Nephron (organoid): ENCODE data around the gene PAFAH1B2.
"Not testable (repeated sequence)": the region's sequence is repeated elsewhere in the genome, so short reads cannot be mapped to it uniquely, and the experiment has no call there.

ENCODE experiments used
- H3K27ac Mint-ChIP-seq, 3 experiments: 2 replicates each; pipeline ENCODE4 v1.8.0; 2020; ENCODE audit warnings: mixed read lengths in 3 of 3, mild to moderate bottlenecking in 2 of 3, moderate library complexity in 1 of 3
- H3K27me3 Mint-ChIP-seq: 2 replicates; pipeline ENCODE4 v1.8.0; 2021; ENCODE audit warnings: low read depth, mild to moderate bottlenecking, moderate library complexity, mixed read lengths
- H3K36me3 Mint-ChIP-seq: 2 replicates; pipeline ENCODE4 v1.8.0; 2020; ENCODE audit warnings: low read depth, mixed read lengths
- H3K4me1 Mint-ChIP-seq: 2 replicates; pipeline ENCODE4 v1.8.0; 2020; ENCODE audit warnings: mixed read lengths
- H3K4me3 Mint-ChIP-seq, 3 experiments: 2 replicates each; pipeline ENCODE4 v1.8.0; 2020; ENCODE audit warnings: mild to moderate bottlenecking in 3 of 3, mixed read lengths in 3 of 3, moderate library complexity in 2 of 3
- H3K9me3 Mint-ChIP-seq: 2 replicates; pipeline ENCODE4 v1.8.0; 2020; ENCODE audit warnings: mixed read lengths
- TF ChIP-seq, protein P1 (sequence below), 3 experiments: fragments of 200-600 bp; sonication (generic); IDR thresholded peaks; one replicate each; pipeline ENCODE4 v1.5.0; 2021; ENCODE audit warnings: antibody characterized with exemption in 3 of 3; ENCODE audit not compliant: unreplicated experiment in 3 of 3

The PAFAH1B2 gene

DNA sequence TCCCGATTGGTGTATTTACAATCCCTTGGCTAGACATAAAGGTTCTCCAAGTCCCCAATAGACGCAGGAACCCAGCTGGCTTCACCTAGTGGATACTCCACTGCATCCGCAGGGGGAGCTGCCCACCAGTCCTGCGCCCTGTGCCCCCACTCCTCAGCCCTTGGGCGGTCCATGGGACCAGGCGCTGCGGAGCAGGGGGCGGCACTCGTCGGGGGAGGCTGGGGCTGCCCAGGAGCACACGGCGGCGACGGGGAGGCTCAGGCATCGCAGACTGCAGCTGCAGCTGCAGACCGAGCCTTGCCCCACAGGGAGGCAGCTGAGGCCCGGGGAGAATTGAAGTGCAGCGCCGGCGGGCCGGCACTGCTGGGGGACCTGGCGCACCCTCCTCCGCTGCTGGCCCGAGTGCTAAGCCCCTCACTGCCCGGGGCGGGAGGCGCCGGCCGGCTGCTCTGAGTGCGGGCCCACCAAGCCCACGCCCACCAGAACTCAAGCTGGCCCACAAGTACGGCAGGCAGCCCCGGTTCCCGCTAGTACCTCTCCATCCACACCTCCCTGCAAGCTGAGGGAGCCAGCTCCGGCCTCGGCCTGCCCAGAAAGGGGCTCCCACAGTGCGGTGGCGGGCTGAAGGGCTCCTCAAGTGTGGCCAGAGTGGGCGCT is 33.7 kb upstream of the PAFAH1B2 start:
- Mint-ChIP-seq H3K27ac (no peak overlapping the region), H3K36me3 (no peaks in the 10 kb centered on the region), H3K27me3 (peaks cover 4% of the 10 kb centered on the region), H3K4me1 (no peaks in the 10 kb centered on the region), H3K4me3 (no peak overlapping the region), H3K9me3 (peaks cover 4% of the 10 kb centered on the region)
- TF ChIP-seq, protein P1, sequence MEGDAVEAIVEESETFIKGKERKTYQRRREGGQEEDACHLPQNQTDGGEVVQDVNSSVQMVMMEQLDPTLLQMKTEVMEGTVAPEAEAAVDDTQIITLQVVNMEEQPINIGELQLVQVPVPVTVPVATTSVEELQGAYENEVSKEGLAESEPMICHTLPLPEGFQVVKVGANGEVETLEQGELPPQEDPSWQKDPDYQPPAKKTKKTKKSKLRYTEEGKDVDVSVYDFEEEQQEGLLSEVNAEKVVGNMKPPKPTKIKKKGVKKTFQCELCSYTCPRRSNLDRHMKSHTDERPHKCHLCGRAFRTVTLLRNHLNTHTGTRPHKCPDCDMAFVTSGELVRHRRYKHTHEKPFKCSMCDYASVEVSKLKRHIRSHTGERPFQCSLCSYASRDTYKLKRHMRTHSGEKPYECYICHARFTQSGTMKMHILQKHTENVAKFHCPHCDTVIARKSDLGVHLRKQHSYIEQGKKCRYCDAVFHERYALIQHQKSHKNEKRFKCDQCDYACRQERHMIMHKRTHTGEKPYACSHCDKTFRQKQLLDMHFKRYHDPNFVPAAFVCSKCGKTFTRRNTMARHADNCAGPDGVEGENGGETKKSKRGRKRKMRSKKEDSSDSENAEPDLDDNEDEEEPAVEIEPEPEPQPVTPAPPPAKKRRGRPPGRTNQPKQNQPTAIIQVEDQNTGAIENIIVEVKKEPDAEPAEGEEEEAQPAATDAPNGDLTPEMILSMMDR (IDR thresholded peaks at IDR 0.05; ENCODE audit: unreplicated experiment in 3 of 3): no peak

DNA sequence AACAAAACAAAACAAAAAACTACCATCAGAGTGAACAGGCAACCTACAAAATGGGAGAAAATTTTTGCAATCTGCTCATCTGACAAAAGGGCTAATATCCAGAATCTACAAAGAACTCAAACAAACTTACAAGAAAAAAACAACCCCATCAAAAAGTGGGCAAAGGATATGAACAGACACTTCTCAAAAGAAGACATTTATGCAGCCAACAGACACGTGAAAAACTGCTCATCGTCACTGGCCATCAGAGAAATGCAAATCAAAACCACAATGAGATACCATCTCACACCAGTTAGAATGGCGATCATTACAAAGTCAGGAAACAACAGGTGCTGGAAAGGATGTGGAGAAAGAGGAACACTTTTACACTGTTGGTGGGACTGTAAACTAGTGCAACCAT is 31.6 kb upstream of the PAFAH1B2 start:
- not testable (repeated sequence) for H3K4me3 Mint-ChIP-seq

DNA sequence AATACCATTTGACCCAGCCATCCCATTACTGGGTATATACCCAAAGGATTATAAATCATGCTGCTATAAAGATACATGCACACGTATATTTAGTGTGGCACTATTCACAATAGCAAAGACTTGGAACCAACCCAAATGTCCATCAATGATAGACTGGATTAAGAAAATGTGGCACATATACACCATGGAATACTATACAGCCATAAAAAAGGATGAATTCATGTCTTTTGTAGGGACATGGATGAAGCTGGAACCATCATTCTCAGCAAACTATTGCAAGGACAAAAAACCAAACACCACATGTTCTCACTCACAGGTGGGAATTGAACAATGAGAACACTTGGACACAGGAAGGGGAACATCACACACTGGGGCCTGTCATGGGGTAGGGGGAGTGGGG is 31.1 kb upstream of the PAFAH1B2 start:
- H3K4me3 Mint-ChIP-seq, H3K27me3 Mint-ChIP-seq, H3K9me3 Mint-ChIP-seq, H3K4me1 Mint-ChIP-seq, H3K27ac Mint-ChIP-seq, H3K36me3 Mint-ChIP-seq: not testable (repeated sequence)

More for the DNA sequence above, 31.6 kb upstream of the PAFAH1B2 start:
- not testable (repeated sequence) for H3K27ac Mint-ChIP-seq, H3K4me1 Mint-ChIP-seq, H3K36me3 Mint-ChIP-seq, H3K27me3 Mint-ChIP-seq, H3K9me3 Mint-ChIP-seq

GRCh38 chr11:117117681-117118080 is 26.4 kb upstream of the PAFAH1B2 start:
- H3K4me1 Mint-ChIP-seq: no peaks in the 10 kb centered on the region
- no peaks in the 10 kb centered on the region for H3K9me3 Mint-ChIP-seq
- H3K4me3 Mint-ChIP-seq: no peak overlapping the region
- no peaks in the 10 kb centered on the region for H3K36me3 Mint-ChIP-seq
- TF ChIP-seq, protein P1 (IDR thresholded peaks at IDR 0.05; ENCODE audit: unreplicated experiment in 3 of 3): no peak
- H3K27ac Mint-ChIP-seq: no peak overlapping the region
- peaks cover 4% of the 10 kb centered on the region for H3K27me3 Mint-ChIP-seq

GRCh38 chr11:117121176-117121575 is 22.9 kb upstream of the PAFAH1B2 start:
- H3K27me3 Mint-ChIP-seq: peaks cover 13% of the 10 kb centered on the region
- H3K9me3 Mint-ChIP-seq: no peaks in the 10 kb centered on the region
- H3K4me1 Mint-ChIP-seq: no peaks in the 10 kb centered on the region
- H3K27ac Mint-ChIP-seq: no peak overlapping the region
- H3K36me3 Mint-ChIP-seq: no peaks in the 10 kb centered on the region
- H3K4me3 Mint-ChIP-seq: no peak overlapping the region
- TF ChIP-seq, protein P1 (IDR thresholded peaks at IDR 0.05; ENCODE audit: unreplicated experiment in 3 of 3): no peak

- H3K4me3 Mint-ChIP-seq: no peak overlapping the region
- no peaks in the 10 kb centered on the region for H3K4me1 Mint-ChIP-seq
- no peak overlapping the region for H3K27ac Mint-ChIP-seq
- H3K36me3 Mint-ChIP-seq: no peaks in the 10 kb centered on the region
- H3K27me3 Mint-ChIP-seq: peaks cover 18% of the 10 kb centered on the region
- no peaks in the 10 kb centered on the region for H3K9me3 Mint-ChIP-seq
- TF ChIP-seq, protein P1 (IDR thresholded peaks at IDR 0.05; ENCODE audit: unreplicated experiment in 3 of 3): no peak
Observed at GRCh38 chr11:117122556-117122955, 21.5 kb upstream of the PAFAH1B2 start.

- no peaks in the 10 kb centered on the region for H3K9me3 Mint-ChIP-seq
- no peak overlapping the region for H3K4me3 Mint-ChIP-seq
- H3K27ac Mint-ChIP-seq: no peak overlapping the region
- TF ChIP-seq, protein P1 (IDR thresholded peaks at IDR 0.05; ENCODE audit: unreplicated experiment in 3 of 3): no peak
- peaks cover 20% of the 10 kb centered on the region for H3K27me3 Mint-ChIP-seq
- H3K4me1 Mint-ChIP-seq: no peaks in the 10 kb centered on the region
- no peaks in the 10 kb centered on the region for H3K36me3 Mint-ChIP-seq
Observed at GRCh38 chr11:117126223-117126965, 17.7 kb upstream of the PAFAH1B2 start.
